H1 (cell line): ENCODE results near the gene SRF.

Source experiments
- CEBPB ChIP-seq: IDR thresholded peaks from 2 replicates; pipeline ENCODE4 v1.6.1; 2012; ENCODE audit warnings: low read depth, low read length
- EGR1 ChIP-seq: IDR thresholded peaks from 2 replicates; pipeline ENCODE4 v1.6.1; 2011; ENCODE audit warnings: low read depth, low read length, borderline replicate concordance
- EP300 ChIP-seq, 2 experiments: IDR thresholded peaks; 1 replicate in 1 of 2; 2 replicates in 1 of 2; pipeline ENCODE4 v1.6.1; 2011 to 2012; ENCODE audit warnings: low read depth in 2 of 2, low read length in 2 of 2, mild to moderate bottlenecking in 2 of 2, borderline replicate concordance in 1 of 2, inconsistent platforms in 1 of 2, moderate library complexity in 1 of 2
- EZH2 ChIP-seq: fragments of 200-600 bp; sonication (generic); IDR thresholded peaks from 2 replicates; pipeline ENCODE4 v1.7.1; 2012; ENCODE audit warnings: low read depth, mild to moderate bottlenecking, moderate library complexity, low read length, inconsistent platforms; ENCODE audit not compliant: severe bottlenecking
- POLR2A ChIP-seq, 2 experiments: IDR thresholded peaks; 1 replicate in 1 of 2; 2 replicates in 1 of 2; pipeline ENCODE4 v1.6.1; 2011; ENCODE audit warnings: low read depth in 2 of 2, low read length in 2 of 2, mild to moderate bottlenecking in 2 of 2; ENCODE audit errors: control extremely low read depth in 1 of 2
- RAD21 ChIP-seq, 2 experiments: IDR thresholded peaks in 1 of 2; conservative IDR thresholded peaks in 1 of 2; 2 replicates each; pipeline ENCODE4 v1.6.1; 2011; ENCODE audit warnings: low read depth in 2 of 2, low read length in 2 of 2, improper control_type of control experiment in 1 of 2, inconsistent platforms in 1 of 2, mild to moderate bottlenecking in 1 of 2, moderate library complexity in 1 of 2
- SIRT6 ChIP-seq: IDR thresholded peaks from one replicate; pipeline ENCODE4 v1.7.1; 2012; ENCODE audit warnings: low read length, inconsistent platforms
- SP2 ChIP-seq: IDR thresholded peaks from 2 replicates; pipeline ENCODE4 v1.6.1; 2012; ENCODE audit warnings: mild to moderate bottlenecking, low read length, inconsistent platforms
- TEAD4 ChIP-seq: IDR thresholded peaks from 2 replicates; pipeline ENCODE4 v1.6.1; 2012; ENCODE audit warnings: low read depth, low read length, inconsistent platforms, mixed read lengths
- TF ChIP-seq, protein P1 (sequence below), 3 experiments: IDR thresholded peaks; 1 replicate in 2 of 3; 2 replicates in 1 of 3; pipeline versions ENCODE4 v1.5.1 to v1.6.1; 2011; ENCODE audit warnings: low read length in 3 of 3, mild to moderate bottlenecking in 3 of 3, inconsistent platforms in 2 of 3, low read depth in 1 of 3, moderate library complexity in 1 of 3; ENCODE audit not compliant: insufficient read depth in 1 of 3; ENCODE audit errors: control extremely low read depth in 1 of 3
- TF ChIP-seq, protein P2 (sequence below): IDR thresholded peaks from 2 replicates; pipeline ENCODE4 v1.6.1; 2012; ENCODE audit warnings: inconsistent platforms
- TF ChIP-seq, protein P3 (sequence below): IDR thresholded peaks from 2 replicates; pipeline ENCODE4 v1.6.1; 2012; ENCODE audit warnings: inconsistent platforms

DNA sequence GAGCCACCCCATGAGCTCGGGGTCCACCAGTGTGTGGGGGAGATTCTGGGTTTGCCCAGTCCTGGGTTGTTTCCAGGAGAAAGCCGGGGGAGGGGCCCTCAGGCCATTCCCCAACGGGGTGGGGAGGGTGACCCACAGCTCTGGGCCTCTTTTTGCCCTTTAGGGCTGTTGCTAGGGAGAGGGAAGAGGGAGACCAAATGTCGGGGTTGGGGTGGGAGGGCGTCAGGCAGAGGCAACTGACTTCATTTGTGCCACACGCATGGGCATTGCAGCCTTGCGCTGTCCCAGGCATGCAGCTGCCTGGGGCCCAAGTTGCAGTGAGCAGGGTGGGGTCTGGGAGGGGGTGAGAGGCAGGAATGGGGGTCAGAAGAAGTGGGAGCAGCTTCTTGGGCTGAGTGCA is 9.0 kb downstream of the SRF start:
- TF ChIP-seq, protein P1, sequence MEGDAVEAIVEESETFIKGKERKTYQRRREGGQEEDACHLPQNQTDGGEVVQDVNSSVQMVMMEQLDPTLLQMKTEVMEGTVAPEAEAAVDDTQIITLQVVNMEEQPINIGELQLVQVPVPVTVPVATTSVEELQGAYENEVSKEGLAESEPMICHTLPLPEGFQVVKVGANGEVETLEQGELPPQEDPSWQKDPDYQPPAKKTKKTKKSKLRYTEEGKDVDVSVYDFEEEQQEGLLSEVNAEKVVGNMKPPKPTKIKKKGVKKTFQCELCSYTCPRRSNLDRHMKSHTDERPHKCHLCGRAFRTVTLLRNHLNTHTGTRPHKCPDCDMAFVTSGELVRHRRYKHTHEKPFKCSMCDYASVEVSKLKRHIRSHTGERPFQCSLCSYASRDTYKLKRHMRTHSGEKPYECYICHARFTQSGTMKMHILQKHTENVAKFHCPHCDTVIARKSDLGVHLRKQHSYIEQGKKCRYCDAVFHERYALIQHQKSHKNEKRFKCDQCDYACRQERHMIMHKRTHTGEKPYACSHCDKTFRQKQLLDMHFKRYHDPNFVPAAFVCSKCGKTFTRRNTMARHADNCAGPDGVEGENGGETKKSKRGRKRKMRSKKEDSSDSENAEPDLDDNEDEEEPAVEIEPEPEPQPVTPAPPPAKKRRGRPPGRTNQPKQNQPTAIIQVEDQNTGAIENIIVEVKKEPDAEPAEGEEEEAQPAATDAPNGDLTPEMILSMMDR (IDR thresholded peaks at IDR 0.05; ENCODE audit: control extremely low read depth in 1 of 3, insufficient read depth in 1 of 3, low read depth in 1 of 3, low read length in 3 of 3) = no peak
- TF ChIP-seq, protein P2, sequence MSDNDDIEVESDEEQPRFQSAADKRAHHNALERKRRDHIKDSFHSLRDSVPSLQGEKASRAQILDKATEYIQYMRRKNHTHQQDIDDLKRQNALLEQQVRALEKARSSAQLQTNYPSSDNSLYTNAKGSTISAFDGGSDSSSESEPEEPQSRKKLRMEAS = no peak
- TF ChIP-seq SP2 (no peak), TEAD4 (no peak), RAD21 (IDR thresholded peaks at IDR 0.05 in 1 of 2, conservative IDR thresholded peaks at IDR 0.05 in 1 of 2; ENCODE audit: low read depth in 2 of 2, low read length in 2 of 2) (no peak), EZH2 (no peak), EP300 (IDR thresholded peaks at IDR 0.05; ENCODE audit: borderline replicate concordance in 1 of 2, low read depth in 2 of 2, low read length in 2 of 2) (no peak), CEBPB (no peak), SIRT6 (no peak), EGR1 (no peak), POLR2A (IDR thresholded peaks at IDR 0.05; ENCODE audit: control extremely low read depth in 1 of 2, low read depth in 2 of 2, low read length in 2 of 2) (no peak)
- TF ChIP-seq, protein P3, sequence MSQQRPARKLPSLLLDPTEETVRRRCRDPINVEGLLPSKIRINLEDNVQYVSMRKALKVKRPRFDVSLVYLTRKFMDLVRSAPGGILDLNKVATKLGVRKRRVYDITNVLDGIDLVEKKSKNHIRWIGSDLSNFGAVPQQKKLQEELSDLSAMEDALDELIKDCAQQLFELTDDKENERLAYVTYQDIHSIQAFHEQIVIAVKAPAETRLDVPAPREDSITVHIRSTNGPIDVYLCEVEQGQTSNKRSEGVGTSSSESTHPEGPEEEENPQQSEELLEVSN = no peak
